Measurements from ENCODE around the gene UBE2Q2.

The UBE2Q2 gene

GRCh38 chr15:75823860-75824613, 19.2 kb upstream of the UBE2Q2 start:
- H3K27me3 ChIP-seq, result no peaks in the 10 kb centered on the region

GRCh38 chr15:75827691-75828090, 15.6 kb upstream of the UBE2Q2 start:
- Histone ChIP-seq H3K27me3 (no peaks in the 10 kb centered on the region), H3K36me3 (no peaks in the 10 kb centered on the region), H3K9me3 (no peaks in the 10 kb centered on the region), H3K4me1 (no peaks in the 10 kb centered on the region), H3K4me3 (ENCODE audit: low read depth, low read length) (no peak overlapping the region)
- DNase-seq, result no peak
- TF ChIP-seq CTCF (IDR thresholded peaks at IDR 0.05; ENCODE audit: low read depth, low read length), result no peak

More at GRCh38 chr15:75823860-75824613, 19.2 kb upstream of the UBE2Q2 start:
- no peaks in the 10 kb centered on the region for H3K9me3 ChIP-seq
- no peak overlapping the region for H3K4me3 ChIP-seq (ENCODE audit: low read depth, low read length)
- no peaks in the 10 kb centered on the region for H3K4me1 ChIP-seq
- DNase-seq, result no peak
- H3K36me3 ChIP-seq, result no peaks in the 10 kb centered on the region
- TF ChIP-seq CTCF (IDR thresholded peaks at IDR 0.05; ENCODE audit: low read depth, low read length), result no peak

- DNase-seq, result no peak
- no peaks in the 10 kb centered on the region for H3K27me3 ChIP-seq
- H3K4me1 ChIP-seq, result no peaks in the 10 kb centered on the region
- no peak overlapping the region for H3K4me3 ChIP-seq (ENCODE audit: low read depth, low read length)
- H3K9me3 ChIP-seq, result no peaks in the 10 kb centered on the region
- TF ChIP-seq CTCF (IDR thresholded peaks at IDR 0.05; ENCODE audit: low read depth, low read length), result no peak
- no peaks in the 10 kb centered on the region for H3K36me3 ChIP-seq
These were observed 14.8 kb upstream of the UBE2Q2 start for GRCh38 chr15:75828429-75828828.

GRCh38 chr15:75830910-75831805, 12.1 kb upstream of the UBE2Q2 start:
- TF ChIP-seq CTCF (IDR thresholded peaks at IDR 0.05; ENCODE audit: low read depth, low read length), result no peak
- H3K36me3 ChIP-seq, result no peaks in the 10 kb centered on the region
- DNase-seq, result no peak
- no peaks in the 10 kb centered on the region for H3K4me1 ChIP-seq
- no peaks in the 10 kb centered on the region for H3K9me3 ChIP-seq
- H3K4me3 ChIP-seq (ENCODE audit: low read depth, low read length), result no peak overlapping the region
- no peaks in the 10 kb centered on the region for H3K27me3 ChIP-seq

GRCh38 chr15:75831806-75832102, 11.5 kb upstream of the UBE2Q2 start:
- H3K4me3 ChIP-seq (ENCODE audit: low read depth, low read length), result no peak overlapping the region
- DNase-seq, result no peak
- TF ChIP-seq CTCF (IDR thresholded peaks at IDR 0.05; ENCODE audit: low read depth, low read length), result no peak
- no peaks in the 10 kb centered on the region for H3K4me1 ChIP-seq
- no peaks in the 10 kb centered on the region for H3K36me3 ChIP-seq
- no peaks in the 10 kb centered on the region for H3K27me3 ChIP-seq
- H3K9me3 ChIP-seq, result no peaks in the 10 kb centered on the region

- Histone ChIP-seq H3K36me3 (no peaks in the 10 kb centered on the region), H3K9me3 (no peaks in the 10 kb centered on the region), H3K27me3 (no peaks in the 10 kb centered on the region), H3K4me3 (ENCODE audit: low read depth, low read length) (no peak overlapping the region), H3K4me1 (no peaks in the 10 kb centered on the region)
- no peak for TF ChIP-seq CTCF (IDR thresholded peaks at IDR 0.05; ENCODE audit: low read depth, low read length)
- DNase-seq, result no peak
These were observed 11.1 kb upstream of the UBE2Q2 start for GRCh38 chr15:75832114-75832513.
